Transverse colon (tissue), 4 donors: Measurements from ENCODE around the gene PTPN3. TPM values are rescaled to one million over a fixed set of nuclear protein-coding genes. Genes with fewer than 3 reads are reported as not detected.
A peak's percentile ranks its signal among the peaks of the same experiment; 100 is the strongest.
"Not testable (repeated sequence)": the region's sequence is repeated elsewhere in the genome, so short reads cannot be mapped to it uniquely, and the experiment has no call there.

Experiments
- DNase-seq: peaks from one replicate; pipeline ENCODE4 v3.0.0-alpha.2; 2019
- H3K27ac ChIP-seq, 4 donors: fragments of 200-600 bp; sonication (generic); 2 replicates each; pipeline ENCODE4 v1.5.1; 2016 to 2018; ENCODE audit warnings: inconsistent platforms in 4 of 4
- H3K27me3 ChIP-seq: fragments of 200-600 bp; sonication (generic); 2 replicates; pipeline ENCODE4 v1.5.1; 2017; ENCODE audit warnings: inconsistent platforms
- H3K36me3 ChIP-seq, 4 donors: fragments of 200-600 bp; sonication (generic); 2 replicates each; pipeline ENCODE4 v1.5.1; 2017 to 2019; ENCODE audit warnings: inconsistent platforms in 4 of 4
- H3K4me1 ChIP-seq, 4 donors: fragments of 200-600 bp; sonication (generic); 2 replicates each; pipeline ENCODE4 v1.5.1; 2017 to 2020; ENCODE audit warnings: inconsistent platforms in 4 of 4
- H3K4me3 ChIP-seq, 4 donors: fragments of 200-600 bp; sonication (generic); 1 replicate in 1 of 4; 2 replicates in 3 of 4; pipeline versions ENCODE4 v1.5.1 to v1.6.1; 2017 to 2019; ENCODE audit warnings: inconsistent platforms in 4 of 4
- H3K9me3 ChIP-seq, 2 donors: fragments of 200-600 bp; sonication (generic); 2 replicates each; pipeline ENCODE4 v1.5.1; 2017 to 2019; ENCODE audit warnings: inconsistent platforms in 2 of 2
- EP300 ChIP-seq: sonication (generic); formaldehyde crosslinking; IDR thresholded peaks from one replicate; pipeline ENCODE4 v1.6.1; 2017; ENCODE audit warnings: antibody characterized with exemption, low read depth
- POLR2A ChIP-seq: fragments of 450-650 bp; IDR thresholded peaks from one replicate; pipeline ENCODE4 v1.6.1; 2016; ENCODE audit warnings: antibody characterized with exemption, mild to moderate bottlenecking, moderate library complexity
- POLR2AphosphoS5 ChIP-seq, 3 donors: sonication (generic); formaldehyde crosslinking; IDR thresholded peaks; one replicate each; pipeline ENCODE4 v1.6.1; 2016; ENCODE audit warnings: antibody characterized with exemption in 3 of 3
- WGBS, 2 donors: methylation state at CpG; one replicate each; pipeline ENCODE4 v1.1.5; 2018; ENCODE audit warnings: low coverage in 1 of 2; 5-methylcytosine and 5-hydroxymethylcytosine counted together
- in situ Hi-C, 4 donors: fragments of 200-750 bp; cut with MboI; loops; one replicate each; pipeline versions ENCODE4 v1.15.0 to v1.15.1; 2017; ENCODE audit warnings: low sequenced_read_pairs in 3 of 4, low pct_ligation_motif_present in 1 of 4, low pct_unique_long_range_greater_than_20kb in 1 of 4
- intact Hi-C: fragments of 100-400 bp; cut with DNase I; formaldehyde crosslinking; loops from one replicate; pipeline ENCODE4 v1.15.1; 2023; ENCODE audit warnings: low total_unique reads
- total RNA-seq, 4 donors: library from RNA; depleted of rRNA; stranded (reverse); fragments of >200 nt; gene quantifications; one replicate each; pipeline ENCODE4 v1.1.0, GENCODE V29; 2016
- TF ChIP-seq, protein P1 (sequence below), 5 experiments: fragments of 200-600 bp in 3 of 5; fragments of 450-650 bp in 2 of 5; sonication (generic) in 3 of 5; IDR thresholded peaks; 1 replicate in 2 of 5; 2 replicates in 3 of 5; pipeline ENCODE4 v1.5.1; 2016 to 2017; ENCODE audit warnings: antibody characterized with exemption in 5 of 5, inconsistent platforms in 3 of 5, mild to moderate bottlenecking in 2 of 5, moderate library complexity in 1 of 5

The PTPN3 gene
- total RNA-seq: 10 to 100 TPM; 12.7 to 27.0 (median 18.1) TPM

DNA sequence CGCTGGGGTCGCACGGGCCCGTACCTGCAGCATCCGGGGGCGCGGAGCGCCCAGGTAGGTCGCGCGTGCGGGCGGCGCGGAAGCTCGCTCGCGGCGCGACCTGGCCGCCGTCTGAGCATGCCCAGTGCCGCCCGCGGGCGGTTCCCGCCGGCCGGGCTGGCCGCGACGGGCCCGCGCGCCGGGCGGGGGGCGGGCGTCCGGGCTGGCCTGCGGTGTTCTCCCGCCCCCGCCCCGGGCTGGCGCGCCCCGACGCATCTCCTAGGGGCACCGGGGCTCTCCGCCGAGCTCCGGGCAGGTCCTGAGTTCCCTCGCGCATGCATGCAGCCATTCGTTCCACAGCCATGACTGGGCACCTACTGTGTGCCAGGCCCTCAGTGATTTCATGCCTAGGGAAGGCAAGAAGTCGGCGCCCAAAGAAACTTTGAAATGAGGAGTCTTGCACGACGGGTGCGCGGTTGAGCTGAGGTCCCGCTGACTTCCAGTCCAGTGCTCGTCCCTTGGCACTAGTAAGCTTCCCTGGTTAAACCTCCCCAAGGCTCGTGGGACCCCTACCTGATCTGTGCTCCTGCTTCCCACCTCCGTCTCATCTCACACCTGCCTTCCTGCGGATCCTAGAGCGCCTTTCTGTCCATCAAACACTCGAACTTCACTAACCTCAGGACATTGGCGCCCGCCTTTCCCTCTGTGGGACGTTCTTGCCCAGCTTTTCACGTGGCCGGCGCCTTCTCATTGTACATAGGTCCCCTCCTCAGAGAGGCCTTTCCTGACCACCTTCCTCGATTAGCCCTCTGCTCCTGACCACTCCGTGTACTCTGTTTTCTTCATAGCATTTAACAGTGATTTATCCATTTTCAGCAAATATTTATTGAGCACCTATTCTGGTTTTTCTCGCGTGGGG is at the start of gene PTPN3:
Gene PTPN3, minus strand, starts transcription at position 113 of the 898 bp plus-strand sequence. CDS start 34,873 bp downstream, outside the sequence.
- in situ Hi-C loops (no loop called here), intact Hi-C loops (no loop called here)
- TF ChIP-seq EP300 (no peak), POLR2AphosphoS5 (IDR thresholded peaks at IDR 0.05) (no peak), POLR2A (no peak)
- TF ChIP-seq, protein P1, sequence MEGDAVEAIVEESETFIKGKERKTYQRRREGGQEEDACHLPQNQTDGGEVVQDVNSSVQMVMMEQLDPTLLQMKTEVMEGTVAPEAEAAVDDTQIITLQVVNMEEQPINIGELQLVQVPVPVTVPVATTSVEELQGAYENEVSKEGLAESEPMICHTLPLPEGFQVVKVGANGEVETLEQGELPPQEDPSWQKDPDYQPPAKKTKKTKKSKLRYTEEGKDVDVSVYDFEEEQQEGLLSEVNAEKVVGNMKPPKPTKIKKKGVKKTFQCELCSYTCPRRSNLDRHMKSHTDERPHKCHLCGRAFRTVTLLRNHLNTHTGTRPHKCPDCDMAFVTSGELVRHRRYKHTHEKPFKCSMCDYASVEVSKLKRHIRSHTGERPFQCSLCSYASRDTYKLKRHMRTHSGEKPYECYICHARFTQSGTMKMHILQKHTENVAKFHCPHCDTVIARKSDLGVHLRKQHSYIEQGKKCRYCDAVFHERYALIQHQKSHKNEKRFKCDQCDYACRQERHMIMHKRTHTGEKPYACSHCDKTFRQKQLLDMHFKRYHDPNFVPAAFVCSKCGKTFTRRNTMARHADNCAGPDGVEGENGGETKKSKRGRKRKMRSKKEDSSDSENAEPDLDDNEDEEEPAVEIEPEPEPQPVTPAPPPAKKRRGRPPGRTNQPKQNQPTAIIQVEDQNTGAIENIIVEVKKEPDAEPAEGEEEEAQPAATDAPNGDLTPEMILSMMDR (IDR thresholded peaks at IDR 0.05): no peak
- H3K4me1 ChIP-seq: peaks cover 0 to 36% (median 21%) of the 10 kb centered on the region in 4 donors
- H3K27me3 ChIP-seq: peaks cover 41% of the 10 kb centered on the region
- 26 to 48% methylated on average over 14 to 47 of the region's 78 CpGs for WGBS, 2 donors
- peak within 1 kb of the TSS; percentile 34 to 59 (median 52) for H3K4me3 ChIP-seq
- H3K36me3 ChIP-seq: no peaks in the 10 kb centered on the region
- peak within 1 kb of the TSS; percentile 60 to 80 (median 76) for H3K27ac ChIP-seq
- peak; percentile 22 for DNase-seq
- H3K9me3 ChIP-seq: no peaks in the 10 kb centered on the region

DNA sequence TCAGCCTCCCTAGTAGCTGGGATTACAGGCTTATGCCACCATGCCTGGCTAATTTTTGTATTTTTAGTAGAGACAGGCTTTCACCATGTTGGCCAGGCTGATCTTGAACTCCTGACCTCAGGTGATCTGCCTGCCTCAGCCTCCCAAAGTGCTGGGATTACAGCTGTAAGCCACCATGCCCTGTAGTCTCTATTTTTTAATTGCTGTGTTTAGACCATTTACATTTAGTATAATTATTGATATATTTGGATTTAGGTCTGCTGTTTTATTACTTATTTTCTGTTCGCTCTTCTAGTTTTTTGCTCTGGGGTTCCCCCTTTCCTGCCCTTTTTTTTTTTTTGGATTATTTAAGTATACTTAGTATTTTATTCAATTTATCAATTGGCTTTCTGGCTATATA is 46.8 kb upstream of the PTPN3 start:
- H3K4me3 ChIP-seq, H3K36me3 ChIP-seq, DNase-seq, H3K9me3 ChIP-seq, intact Hi-C loops, H3K4me1 ChIP-seq, H3K27ac ChIP-seq, in situ Hi-C loops, H3K27me3 ChIP-seq: not testable (repeated sequence)
- WGBS, 2 donors: 100% methylated on average over 1 of the region's 1 CpG

DNA sequence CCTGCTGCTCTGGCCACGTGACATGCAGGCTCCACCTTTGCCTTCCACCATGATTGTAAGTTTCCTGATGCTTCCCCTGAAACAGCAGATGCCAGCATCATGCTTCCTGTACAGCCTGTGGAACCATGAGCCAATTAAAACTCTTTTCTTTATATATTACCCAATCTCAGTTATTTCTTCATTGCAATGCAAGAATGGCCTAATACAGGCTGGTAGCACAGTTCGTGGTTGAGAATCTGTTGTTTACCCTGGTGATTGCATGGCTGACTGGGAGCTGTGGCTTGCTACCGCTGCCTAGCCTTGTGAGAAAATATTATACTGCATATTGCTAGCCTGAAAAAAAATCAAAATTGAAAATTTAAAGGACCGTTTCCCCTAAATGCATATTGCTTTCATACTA is 44.8 kb upstream of the PTPN3 start:
- intact Hi-C loops: no loop called here
- no peak for DNase-seq
- peaks cover 7 to 9% of the 10 kb centered on the region in 2 donors for H3K9me3 ChIP-seq
- in situ Hi-C loops: no loop called here
- no peak overlapping the region for H3K4me3 ChIP-seq
- no peaks in the 10 kb centered on the region for H3K36me3 ChIP-seq
- TF ChIP-seq, protein P1 (IDR thresholded peaks at IDR 0.05): no peak
- TF ChIP-seq EP300 (no peak), POLR2AphosphoS5 (IDR thresholded peaks at IDR 0.05) (no peak), POLR2A (no peak)
- H3K4me1 ChIP-seq: no peaks in the 10 kb centered on the region
- H3K27ac ChIP-seq: no peak overlapping the region
- no peaks in the 10 kb centered on the region for H3K27me3 ChIP-seq
- 52 to 56% methylated on average over 4 of the region's 4 CpGs for WGBS, 2 donors

DNA sequence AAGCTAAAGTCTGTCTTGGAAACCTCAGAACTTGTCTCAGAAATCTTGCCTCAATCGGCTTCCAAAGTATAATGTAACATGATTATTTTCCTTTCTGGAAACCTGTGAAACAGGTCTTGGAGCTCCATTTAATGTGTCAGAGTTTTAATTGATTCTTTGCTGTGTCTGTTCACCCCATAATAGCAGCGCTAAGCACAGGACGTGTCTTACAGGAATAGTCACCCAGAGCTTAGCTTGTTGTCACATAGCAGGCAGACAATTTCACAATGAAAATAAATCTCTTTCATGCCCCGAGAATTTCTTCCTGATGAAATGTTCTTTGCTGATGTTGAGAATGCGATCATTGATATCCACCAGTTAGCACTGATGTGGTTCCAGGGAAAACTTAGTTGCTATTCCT is 40.2 kb upstream of the PTPN3 start:
- TF ChIP-seq, protein P1 (IDR thresholded peaks at IDR 0.05): no peak
- no peak for TF ChIP-seq EP300
- TF ChIP-seq POLR2AphosphoS5 (IDR thresholded peaks at IDR 0.05): no peak
- no peak for TF ChIP-seq POLR2A
- Histone ChIP-seq H3K27ac (no peak overlapping the region), H3K4me3 (no peak overlapping the region), H3K27me3 (peaks cover 16% of the 10 kb centered on the region), H3K9me3 (no peaks in the 10 kb centered on the region), H3K36me3 (no peaks in the 10 kb centered on the region), H3K4me1 (no peaks in the 10 kb centered on the region)
- no peak for DNase-seq
- intact Hi-C loops (no loop called here), in situ Hi-C loops (no loop called here)
- WGBS, 2 donors: 55 to 66% methylated on average over 5 of the region's 5 CpGs
